Neuron (in vitro differentiated cells): ENCODE measurements around the gene CACNB4.
"Not testable (repeated sequence)": the region's sequence is repeated elsewhere in the genome, so short reads cannot be mapped to it uniquely, and the experiment has no call there.

ENCODE experiments used
- H2AFZ ChIP-seq: one replicate; pipeline ENCODE4 v1.6.1; 2013; ENCODE audit warnings: low read depth, mild to moderate bottlenecking, inconsistent platforms, low read length, moderate library complexity
- H3K27me3 ChIP-seq: one replicate; pipeline ENCODE4 v1.6.1; 2013; ENCODE audit warnings: low read length; ENCODE audit not compliant: insufficient read depth
- H3K36me3 ChIP-seq: one replicate; pipeline ENCODE4 v1.6.1; 2013; ENCODE audit warnings: low read length; ENCODE audit not compliant: insufficient read depth
- H3K4me1 ChIP-seq: one replicate; pipeline ENCODE4 v1.6.1; 2013; ENCODE audit warnings: low read length; ENCODE audit not compliant: insufficient read depth
- H3K4me3 ChIP-seq: 2 replicates; pipeline ENCODE4 v1.5.1; 2013; ENCODE audit warnings: mild to moderate bottlenecking, low read length, moderate library complexity
- H3K9me3 ChIP-seq: one replicate; pipeline ENCODE4 v1.6.1; 2013; ENCODE audit warnings: low read length

CACNB4 gene

DNA sequence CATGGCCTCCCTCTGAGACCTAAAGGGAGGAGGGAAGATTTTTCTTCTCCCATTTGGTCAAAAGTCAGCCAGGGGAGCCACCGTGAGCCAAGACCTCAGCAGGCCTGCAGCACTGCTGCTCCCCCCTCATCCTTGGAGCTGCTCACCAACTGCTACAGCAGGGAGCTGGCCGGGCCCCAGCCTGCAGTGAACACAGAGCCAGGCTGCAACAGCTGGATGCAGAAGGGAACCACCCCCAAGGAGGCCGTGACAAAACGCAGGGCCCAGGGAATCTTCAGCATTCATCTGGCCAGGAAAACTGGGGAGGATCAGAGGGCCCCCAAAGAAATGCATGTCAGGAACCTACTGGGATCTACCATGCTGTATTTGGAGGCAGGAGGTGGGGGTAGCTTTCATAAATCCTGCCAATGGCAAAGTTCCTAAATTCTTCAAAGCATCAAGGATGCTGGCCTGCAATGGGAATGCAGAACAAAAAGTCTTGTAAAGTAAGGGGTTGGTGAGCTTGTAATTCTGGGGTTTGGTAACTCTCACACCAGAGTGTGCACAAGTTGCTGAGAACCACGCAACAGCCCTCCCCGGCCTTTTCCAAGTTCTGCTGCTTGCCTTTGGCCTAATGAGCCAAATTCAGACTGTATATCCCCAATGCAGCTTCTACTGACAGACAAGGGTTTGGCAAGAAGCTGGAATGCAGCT lies 61.0 kb downstream of the CACNB4 start:
- Histone ChIP-seq H3K36me3 (no peaks in the 10 kb centered on the region), H3K27me3 (no peaks in the 10 kb centered on the region), H3K4me1 (peaks cover 51% of the 10 kb centered on the region), H3K4me3 (no peak overlapping the region), H2AFZ (no peak overlapping the region), H3K9me3 (no peaks in the 10 kb centered on the region)

DNA sequence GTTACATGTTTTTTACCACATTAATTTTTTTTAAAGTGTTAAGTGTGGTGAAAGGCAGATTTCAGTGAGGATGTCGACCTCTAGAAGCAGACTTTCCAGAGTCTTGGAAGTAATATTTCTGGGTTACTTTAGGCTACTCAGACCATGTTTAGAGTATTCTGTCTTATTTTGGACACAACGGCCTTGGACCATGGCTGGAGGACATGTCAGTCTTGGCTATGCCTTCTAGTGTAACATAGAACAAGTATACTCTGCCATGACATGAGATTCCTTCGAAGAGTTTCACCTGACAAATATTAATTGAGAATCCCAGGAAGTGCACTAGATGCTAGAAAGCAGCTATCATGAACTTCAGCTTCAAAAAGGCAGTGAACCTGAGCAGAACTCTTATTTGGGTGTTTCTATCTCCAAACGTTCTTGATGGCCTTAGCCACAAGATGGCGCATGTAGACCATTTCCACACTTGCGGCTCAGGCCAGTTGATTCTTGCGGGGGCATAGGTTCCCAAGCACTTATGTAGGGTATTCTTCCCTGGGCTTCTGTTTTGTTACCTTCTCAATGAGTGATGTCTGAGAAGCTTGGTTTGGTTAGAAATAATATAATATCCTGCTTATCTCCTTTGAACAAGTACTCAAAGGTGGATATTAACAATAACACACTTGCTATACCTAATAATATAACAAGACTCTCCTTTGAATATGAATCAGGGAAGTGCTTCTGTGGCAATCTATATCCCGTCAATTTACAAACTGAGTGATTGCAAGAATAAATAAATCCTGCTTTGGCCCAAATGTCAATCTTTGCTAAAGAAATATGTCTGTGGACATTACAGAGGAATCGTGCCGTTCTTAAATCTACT lies 62.0 kb downstream of the CACNB4 start:
- Histone ChIP-seq H3K4me1 (peaks cover 41% of the 10 kb centered on the region), H3K36me3 (no peaks in the 10 kb centered on the region), H3K4me3 (no peak overlapping the region), H3K9me3 (no peaks in the 10 kb centered on the region), H2AFZ (no peak overlapping the region), H3K27me3 (no peaks in the 10 kb centered on the region)

DNA sequence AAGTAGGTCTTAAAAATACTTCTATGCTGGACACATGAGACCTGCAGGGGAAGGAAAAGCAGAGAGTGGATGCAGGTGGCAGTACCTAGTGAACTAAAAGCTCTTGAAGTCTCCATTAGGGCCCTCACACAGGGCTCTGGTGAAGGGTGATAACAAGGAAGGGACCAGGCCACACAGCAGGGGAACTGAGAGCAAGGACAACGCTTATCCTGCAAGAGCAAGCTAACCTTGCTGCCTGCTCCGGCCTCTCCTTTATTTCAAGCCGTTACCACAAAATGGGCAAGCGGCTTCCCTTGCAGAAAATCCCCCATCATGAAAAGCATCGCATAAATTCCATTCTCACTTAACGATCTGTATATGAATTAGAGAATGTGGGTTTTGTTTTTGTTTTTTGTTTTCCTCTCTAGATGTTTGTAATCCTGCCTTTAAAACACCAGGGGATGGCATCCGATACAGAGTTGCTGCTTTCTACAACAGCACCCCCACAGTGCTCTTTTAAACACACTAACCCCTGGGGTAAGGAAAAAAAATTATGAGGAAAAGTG lies 64.5 kb downstream of the CACNB4 start:
- H3K9me3 ChIP-seq = peaks cover 2% of the 10 kb centered on the region
- no peaks in the 10 kb centered on the region for H3K36me3 ChIP-seq
- H3K4me1 ChIP-seq = peaks cover 36% of the 10 kb centered on the region
- H3K27me3 ChIP-seq = no peaks in the 10 kb centered on the region
- no peak overlapping the region for H2AFZ ChIP-seq
- H3K4me3 ChIP-seq = no peak overlapping the region

DNA sequence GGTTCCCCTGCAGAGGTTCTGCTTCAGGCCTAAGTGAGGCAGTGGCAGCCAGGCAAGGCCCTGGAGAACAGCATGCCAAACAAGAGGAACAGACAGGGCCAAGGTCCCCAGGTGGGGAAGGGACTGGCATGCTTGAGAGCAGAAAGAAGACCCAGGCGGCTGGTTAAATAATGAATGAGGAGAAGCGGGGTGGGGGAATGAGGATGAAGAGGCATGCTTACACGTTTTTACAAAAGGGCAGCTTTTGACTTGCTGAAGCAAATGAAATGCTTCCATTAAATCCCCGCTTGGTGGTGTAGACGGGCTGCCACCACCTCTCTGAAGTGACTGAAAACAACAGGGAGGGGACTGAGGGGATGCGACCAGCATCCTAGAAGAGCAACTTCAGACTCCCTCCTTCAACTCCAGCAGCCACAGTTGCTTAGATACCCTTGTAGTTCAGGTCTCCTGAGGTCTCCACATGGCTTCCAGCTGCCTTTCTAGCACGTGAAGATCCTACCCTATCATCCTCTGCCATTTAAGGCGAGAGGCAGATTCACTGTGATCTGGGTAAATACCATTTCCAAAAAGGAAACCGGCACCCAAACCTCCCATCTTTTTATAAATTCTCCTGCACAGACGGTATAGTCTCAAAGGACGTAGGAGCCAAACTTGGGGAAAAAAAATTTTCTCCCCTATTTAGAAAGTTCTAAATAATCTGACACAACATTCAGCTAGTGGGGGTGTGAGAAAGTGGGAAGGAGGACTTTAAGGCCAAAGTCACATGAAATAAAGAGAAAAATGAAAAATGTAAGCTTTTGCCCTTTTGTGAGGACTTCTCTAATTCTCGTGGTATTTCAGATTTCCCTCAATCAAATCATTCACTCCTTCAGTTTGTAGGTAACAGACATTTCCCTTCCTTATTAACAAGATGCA lies 65.6 kb downstream of the CACNB4 start:
- H3K27me3 ChIP-seq = no peaks in the 10 kb centered on the region
- peaks cover 29% of the 10 kb centered on the region for H3K4me1 ChIP-seq
- peaks cover 2% of the 10 kb centered on the region for H3K9me3 ChIP-seq
- no peak overlapping the region for H2AFZ ChIP-seq
- no peak overlapping the region for H3K4me3 ChIP-seq
- H3K36me3 ChIP-seq = no peaks in the 10 kb centered on the region

DNA sequence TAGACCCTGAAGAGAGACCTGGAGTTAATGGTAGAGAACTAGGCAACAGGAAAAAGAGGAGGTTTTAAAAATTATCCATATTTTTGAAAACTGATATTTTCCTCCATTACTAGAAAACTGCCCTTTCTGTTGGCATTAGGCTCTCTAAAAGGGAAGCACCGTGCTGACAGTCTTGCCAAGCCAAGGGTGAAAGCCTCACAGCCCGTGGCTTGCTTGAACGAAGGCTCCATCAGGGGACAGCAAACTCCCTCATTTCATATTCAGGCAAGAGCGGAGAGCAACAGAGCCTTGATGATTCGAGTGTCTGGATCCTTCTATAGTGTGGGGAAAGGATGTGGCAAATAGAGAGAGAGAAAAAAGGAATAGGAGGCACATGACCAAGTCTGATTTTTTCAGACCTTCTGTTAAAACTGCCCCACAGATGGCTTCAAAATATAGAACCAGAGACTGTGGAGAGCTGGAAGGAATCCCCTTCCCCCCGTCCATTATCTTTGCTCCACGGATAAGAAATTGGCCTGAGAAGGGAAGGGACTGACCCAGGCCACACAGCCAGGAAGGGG lies 67.0 kb downstream of the CACNB4 start:
- Histone ChIP-seq H3K27me3 (no peaks in the 10 kb centered on the region), H2AFZ (no peak overlapping the region), H3K4me3 (no peak overlapping the region), H3K36me3 (no peaks in the 10 kb centered on the region), H3K4me1 (peaks cover 16% of the 10 kb centered on the region), H3K9me3 (peaks cover 2% of the 10 kb centered on the region)

DNA sequence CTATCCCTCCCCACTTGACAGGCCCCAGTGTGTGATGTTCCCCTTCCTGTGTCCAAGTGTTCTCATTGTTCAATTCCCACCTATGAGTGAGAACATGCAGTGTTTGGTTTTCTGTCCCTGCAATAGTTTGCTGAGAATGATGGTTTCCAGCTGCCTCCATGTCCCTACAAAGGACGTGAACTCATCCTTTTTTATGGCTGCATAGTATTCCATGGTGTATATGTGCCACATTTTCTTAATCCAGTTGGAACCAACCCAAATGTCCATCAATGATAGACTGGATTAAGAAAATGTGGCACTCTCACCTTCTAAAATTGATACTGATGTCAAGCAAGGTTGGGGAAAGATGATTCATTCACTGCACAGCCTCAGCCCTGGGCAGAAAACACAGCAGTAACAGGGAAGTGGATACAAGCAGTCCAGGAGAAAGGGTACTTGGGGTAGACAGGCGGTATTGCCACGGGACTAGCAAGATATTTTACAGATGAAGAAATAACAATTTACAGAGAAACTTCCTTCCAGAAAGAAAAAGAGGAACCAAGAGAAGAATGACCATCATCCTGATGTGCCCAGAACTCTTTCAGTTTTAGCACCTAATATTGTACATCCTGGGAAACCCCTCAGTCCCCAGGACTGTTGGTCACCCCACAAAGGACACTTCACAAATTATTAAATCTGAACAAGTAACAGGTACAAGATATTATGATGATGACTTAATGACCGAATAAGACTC lies 68.1 kb downstream of the CACNB4 start:
- H3K27me3 ChIP-seq, H3K4me3 ChIP-seq, H2AFZ ChIP-seq, H3K9me3 ChIP-seq, H3K36me3 ChIP-seq: not testable (repeated sequence)
- H3K4me1 ChIP-seq = peaks cover 16% of the 10 kb centered on the region

DNA sequence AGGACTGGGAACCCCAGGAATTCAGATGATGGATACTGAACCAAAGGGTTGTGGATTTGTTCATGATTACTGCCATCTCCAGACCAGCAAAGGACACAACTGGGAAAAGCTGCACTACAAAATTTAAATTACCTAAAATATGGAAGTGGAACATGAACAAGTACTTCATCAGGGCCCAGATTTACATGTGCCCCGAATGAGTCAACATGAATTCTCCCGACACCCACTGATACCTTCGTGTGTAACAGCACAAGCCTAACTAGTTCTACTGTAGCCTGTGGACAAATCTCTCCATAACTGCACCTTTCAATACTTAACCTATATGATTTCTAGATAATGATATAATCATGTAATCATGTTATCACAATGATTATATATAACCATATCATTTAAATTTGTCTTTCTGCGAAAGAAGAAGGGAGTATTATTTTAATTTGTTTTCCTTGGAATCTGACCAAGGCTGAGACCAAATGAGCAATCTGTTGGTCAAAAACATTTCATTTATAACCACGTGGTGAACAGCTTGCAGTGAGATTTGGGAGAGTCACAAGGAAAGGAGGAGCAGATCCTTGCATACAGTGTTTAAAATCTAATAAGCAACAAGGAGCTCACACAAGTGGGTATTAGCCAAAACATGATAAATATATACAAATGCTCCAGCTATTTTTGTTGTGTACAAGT lies 70.5 kb downstream of the CACNB4 start:
- Histone ChIP-seq H3K4me3 (no peak overlapping the region), H3K9me3 (peaks cover 2% of the 10 kb centered on the region)

DNA sequence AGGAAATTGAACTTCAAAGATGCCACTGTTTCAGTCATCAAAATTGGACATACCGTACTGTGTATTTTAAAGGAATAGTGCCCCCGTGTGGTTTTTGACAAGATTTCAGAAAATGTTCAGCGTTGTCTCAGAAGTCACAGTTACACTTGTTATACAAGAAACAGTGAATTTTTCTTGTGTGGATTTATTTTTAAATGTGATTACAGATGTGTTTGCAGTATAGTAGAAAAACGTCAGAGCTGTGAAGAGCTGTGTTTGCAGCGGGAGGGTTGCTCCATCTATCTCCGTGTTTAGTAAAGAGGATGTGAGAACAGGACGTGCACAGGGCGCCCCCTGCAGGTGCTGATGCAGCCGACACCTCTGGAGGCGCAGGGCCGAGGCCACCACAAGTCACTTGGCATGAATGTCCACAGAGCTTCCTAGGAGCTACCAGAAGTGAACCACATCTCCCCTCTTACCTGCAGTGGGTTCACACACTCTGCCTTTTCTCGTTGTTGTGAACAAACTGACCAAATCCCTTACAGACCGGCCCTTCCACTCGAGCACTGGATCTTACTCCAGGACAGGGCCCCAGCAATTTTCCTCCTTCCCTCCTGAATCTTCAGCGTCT lies 73.1 kb downstream of the CACNB4 start:
- Histone ChIP-seq H3K27me3 (no peaks in the 10 kb centered on the region), H3K4me1 (peaks cover 3% of the 10 kb centered on the region), H3K36me3 (no peaks in the 10 kb centered on the region), H3K4me3 (peak overlapping the region; percentile 33), H2AFZ (no peak overlapping the region), H3K9me3 (peaks cover under 1% of the 10 kb centered on the region)

More for the DNA sequence above, 70.5 kb downstream of the CACNB4 start:
- no peaks in the 10 kb centered on the region for H3K27me3 ChIP-seq
- no peaks in the 10 kb centered on the region for H3K36me3 ChIP-seq
- H3K4me1 ChIP-seq = peaks cover 4% of the 10 kb centered on the region
- no peak overlapping the region for H2AFZ ChIP-seq

DNA sequence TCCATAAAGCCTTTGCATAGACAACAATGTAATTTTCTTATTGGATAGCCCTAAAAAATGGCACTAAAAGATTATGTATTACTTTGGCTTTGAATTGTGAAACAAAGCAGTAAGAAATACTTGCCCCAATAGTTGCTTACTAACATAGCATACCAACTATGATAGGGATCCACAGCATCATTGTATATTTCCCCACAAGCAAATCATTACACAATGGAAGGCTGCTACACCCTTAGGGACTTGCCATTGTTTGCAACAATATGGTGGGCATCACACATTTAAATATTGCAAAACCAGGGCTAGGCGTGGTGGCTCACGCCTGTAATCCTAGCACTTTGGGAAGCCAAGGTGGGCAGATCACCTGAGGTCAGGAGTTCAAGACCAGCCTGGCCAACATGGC lies 74.4 kb downstream of the CACNB4 start:
- Histone ChIP-seq H2AFZ (no peak overlapping the region), H3K4me3 (no peak overlapping the region), H3K36me3 (no peaks in the 10 kb centered on the region), H3K27me3 (no peaks in the 10 kb centered on the region), H3K9me3 (no peaks in the 10 kb centered on the region), H3K4me1 (peaks cover 3% of the 10 kb centered on the region)

DNA sequence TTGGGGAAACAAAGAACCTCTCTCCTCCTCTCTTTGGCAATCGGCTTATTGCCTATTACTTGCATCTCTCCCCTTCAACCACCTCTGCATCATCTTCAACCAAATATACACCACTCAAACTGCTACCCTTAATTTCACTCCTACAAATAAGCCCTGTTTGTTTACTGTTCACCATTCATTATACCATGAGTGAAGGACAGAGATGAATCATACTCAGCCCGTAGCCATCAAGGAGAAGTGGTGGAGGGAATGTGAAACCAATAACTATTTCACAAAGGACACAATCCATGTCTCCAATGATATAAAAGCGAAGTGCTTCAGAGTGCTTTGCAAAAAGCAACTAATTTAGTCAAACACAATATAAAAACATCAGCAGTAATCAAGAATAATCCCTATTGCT lies 76.8 kb downstream of the CACNB4 start:
- Histone ChIP-seq H3K4me1 (peaks cover 3% of the 10 kb centered on the region), H3K27me3 (no peaks in the 10 kb centered on the region), H3K4me3 (no peak overlapping the region), H2AFZ (no peak overlapping the region), H3K9me3 (no peaks in the 10 kb centered on the region), H3K36me3 (no peaks in the 10 kb centered on the region)

DNA sequence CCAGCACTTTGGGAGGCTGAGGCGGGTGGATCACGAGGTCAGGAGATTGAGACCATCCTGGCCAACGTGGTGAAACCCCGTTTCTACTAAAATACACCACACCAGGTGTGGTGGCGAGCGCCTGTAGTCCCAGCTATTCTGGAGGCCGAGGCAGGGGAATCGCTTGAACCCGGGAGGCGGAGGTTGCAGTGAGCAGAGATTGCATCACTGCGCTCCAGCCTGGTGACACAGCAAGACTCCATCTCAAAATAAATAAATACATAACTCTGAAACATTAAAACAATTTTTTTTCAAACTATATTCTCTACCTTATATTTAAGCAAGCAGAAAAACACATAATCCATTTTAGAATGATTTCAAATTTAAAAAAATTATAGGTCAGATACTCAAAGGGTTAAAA lies 77.8 kb downstream of the CACNB4 start:
- H3K27me3 ChIP-seq, H2AFZ ChIP-seq, H3K36me3 ChIP-seq, H3K9me3 ChIP-seq, H3K4me3 ChIP-seq: not testable (repeated sequence)
- H3K4me1 ChIP-seq = peaks cover 13% of the 10 kb centered on the region
